Measurements from ENCODE around the gene ATP6V1A. TPM values are rescaled to one million over a fixed set of nuclear protein-coding genes. Genes with fewer than 3 reads are reported as not detected.

ATP6V1A gene
- total and polyA plus RNA-seq, 2 of the 13 experiments (the other 11 are each of a cell fraction or from before 2014, with no cell fraction given): 23.4 to 95.1 TPM

DNA sequence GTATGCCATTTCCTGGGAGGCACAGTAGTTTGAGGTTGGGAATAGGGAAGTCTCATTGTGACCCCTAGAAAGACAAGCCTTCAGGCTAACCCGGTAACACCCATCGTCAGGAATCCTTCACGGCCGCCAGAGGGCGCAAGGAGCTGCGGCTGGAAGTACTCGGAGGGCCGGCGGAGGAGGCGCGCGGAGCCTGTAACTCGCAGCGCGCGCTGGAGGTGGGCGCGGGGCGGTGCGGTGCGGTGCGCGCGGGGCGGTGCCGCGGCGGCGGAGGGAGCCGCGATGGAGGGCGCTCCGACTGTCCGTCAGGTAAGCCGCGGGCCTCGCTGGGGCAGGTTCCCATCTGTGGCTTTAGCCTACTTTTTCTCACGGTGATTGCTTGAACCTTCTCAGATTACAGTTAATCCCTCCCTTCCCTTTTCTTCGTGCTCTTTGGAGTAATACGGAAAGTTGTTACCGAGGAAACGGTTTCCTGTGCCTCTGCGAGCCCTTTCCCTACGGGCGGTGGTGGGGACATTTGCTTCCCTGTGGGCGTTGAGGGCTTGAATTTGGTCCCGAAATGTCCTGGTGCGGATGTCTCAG, 91.9 kb downstream of the ATP6V1A start, which contains the start of gene GRAMD1C (continued):
- TF ChIP-seq, protein P1, sequence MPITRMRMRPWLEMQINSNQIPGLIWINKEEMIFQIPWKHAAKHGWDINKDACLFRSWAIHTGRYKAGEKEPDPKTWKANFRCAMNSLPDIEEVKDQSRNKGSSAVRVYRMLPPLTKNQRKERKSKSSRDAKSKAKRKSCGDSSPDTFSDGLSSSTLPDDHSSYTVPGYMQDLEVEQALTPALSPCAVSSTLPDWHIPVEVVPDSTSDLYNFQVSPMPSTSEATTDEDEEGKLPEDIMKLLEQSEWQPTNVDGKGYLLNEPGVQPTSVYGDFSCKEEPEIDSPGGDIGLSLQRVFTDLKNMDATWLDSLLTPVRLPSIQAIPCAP (CRISPR knock-in tag; IDR thresholded peaks at IDR 0.05; ENCODE audit: low read depth): no peak
- TF ChIP-seq MEIS1 (CRISPR knock-in tag; IDR thresholded peaks at IDR 0.05; ENCODE audit: borderline replicate concordance) (no peak; the same call in 1 of the 2 replicates), SIN3A (IDR thresholded peaks at IDR 0.05; ENCODE audit: borderline replicate concordance, low read depth, low read length) (no peak)
- TF ChIP-seq, protein P2, sequence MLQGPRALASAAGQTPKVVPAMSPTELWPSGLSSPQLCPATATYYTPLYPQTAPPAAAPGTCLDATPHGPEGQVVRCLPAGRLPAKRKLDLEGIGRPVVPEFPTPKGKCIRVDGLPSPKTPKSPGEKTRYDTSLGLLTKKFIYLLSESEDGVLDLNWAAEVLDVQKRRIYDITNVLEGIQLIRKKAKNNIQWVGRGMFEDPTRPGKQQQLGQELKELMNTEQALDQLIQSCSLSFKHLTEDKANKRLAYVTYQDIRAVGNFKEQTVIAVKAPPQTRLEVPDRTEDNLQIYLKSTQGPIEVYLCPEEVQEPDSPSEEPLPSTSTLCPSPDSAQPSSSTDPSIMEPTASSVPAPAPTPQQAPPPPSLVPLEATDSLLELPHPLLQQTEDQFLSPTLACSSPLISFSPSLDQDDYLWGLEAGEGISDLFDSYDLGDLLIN (CRISPR knock-in tag; IDR thresholded peaks at IDR 0.05; ENCODE audit: borderline replicate concordance): no peak

DNA sequence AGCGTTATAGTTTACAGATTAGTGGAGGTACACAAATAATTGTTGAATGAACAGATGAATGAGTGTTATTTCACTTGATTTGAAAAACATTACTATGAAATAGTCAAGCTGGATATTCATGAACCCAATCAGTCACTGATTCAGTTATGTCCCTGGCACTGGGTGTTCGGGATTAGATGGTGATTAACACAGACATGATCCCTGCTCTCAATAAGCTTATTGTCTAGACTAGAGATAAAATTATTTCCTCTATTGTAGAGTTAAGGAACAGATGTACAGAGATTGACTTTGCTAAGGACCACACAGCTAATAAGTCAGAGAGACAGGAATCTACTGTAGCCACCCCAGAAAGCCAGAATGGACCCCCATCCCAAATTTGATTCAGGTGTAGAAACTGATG, 92.7 kb downstream of the ATP6V1A start:
- no peak for DNase-seq (ENCODE audit: low spot score)
- Histone ChIP-seq H3K4me2 (ENCODE audit: low read depth, low read length) (peak overlapping the region; percentile 95; the same call in 1 of the 2 replicates), H3K9ac (ENCODE audit: insufficient read depth, low read depth, low read length) (no peak overlapping the region), H2AFZ (ENCODE audit: low read length) (no peak overlapping the region), H3K27me3 (ENCODE audit: control insufficient read depth in 1 of 2, insufficient read depth in 2 of 2, low read length in 2 of 2) (peaks cover 0 to 6% of the 10 kb centered on the region in 2 experiments; a peak in 4 of 5 replicates), H3K9me3 (ENCODE audit: low read length) (no peaks in the 10 kb centered on the region), H3K27ac (ENCODE audit: extremely low read length, insufficient read depth, low read length) (no peak overlapping the region), H3K4me1 (ENCODE audit: insufficient read depth, low read length) (peaks cover 23% of the 10 kb centered on the region), H3K36me3 (replicated peaks in 1 of 2; ENCODE audit: control insufficient read depth in 1 of 2, insufficient read depth in 2 of 2, low read length in 2 of 2) (no peaks in the 10 kb centered on the region), H3K4me3 (replicated peaks in 1 of 3; ENCODE audit: insufficient read depth in 1 of 3, low read depth in 2 of 3, low read length in 3 of 3) (no peak overlapping the region), H3K79me2 (ENCODE audit: insufficient read depth, low read length) (no peaks in the 10 kb centered on the region), H4K20me1 (ENCODE audit: insufficient read depth, low read length) (no peaks in the 10 kb centered on the region)
- in situ Hi-C loops (cut with HindIII; ENCODE audit: extremely low pct_ligation_motif_present, low pct_unique_long_range_greater_than_20kb): loop anchor here (10.0 kb wide), 1 partner anchor 95 kb away; the partner anchor contains the start of genes ATP6V1A and NAA50
- FAIRE-seq: no peak
- WGBS (ENCODE audit: low lambda C conversion rate): 47% methylated on average over 2 of the region's 2 CpGs
- intact Hi-C loops (cut with micrococcal nuclease; ENCODE audit: unreplicated experiment): loop anchor here (1.0 to 2.0 kb wide), 2 partner anchors 74 to 103 kb away; no protein-coding TSS in a partner anchor
- ChIA-PET CTCF (ENCODE audit: low intra/inter-chr PET ratio, low total read pairs) (interaction anchor here (2.1 to 3.2 kb wide), 2 partner anchors 74 to 103 kb away, joined by 13 to 32 read pairs; no protein-coding TSS in a partner anchor), POLR2A (no interaction called here)
- TF ChIP-seq ZNF703 (CRISPR knock-in tag; IDR thresholded peaks at IDR 0.05; ENCODE audit: borderline replicate concordance) (no peak), NFIC (IDR thresholded peaks at IDR 0.05; ENCODE audit: low read length) (no peak), ARHGAP35 (CRISPR knock-in tag; IDR thresholded peaks at IDR 0.05; ENCODE audit: borderline replicate concordance) (no peak)
- no TSS peak for BruUV-seq (replicated peaks)
- no peak for ATAC-seq
